ENCODE data around the gene ZNF574. TPM values are rescaled to one million over a fixed set of nuclear protein-coding genes. Genes with fewer than 3 reads are reported as not detected.

ZNF574 gene
- total RNA-seq, 1 donor from 2014 or later = 20.0 TPM

GRCh38 chr19:42054205-42054604 is 21.8 kb upstream of the ZNF574 start:
- H3K27me3 ChIP-seq (ENCODE audit: insufficient read depth, low read length) = no peaks in the 10 kb centered on the region
- peaks cover 14% of the 10 kb centered on the region for H3K27me3 Mint-ChIP-seq (ENCODE audit: low read depth, unreplicated experiment)
- H3K36me3 ChIP-seq (ENCODE audit: insufficient read depth, low read length) = no peaks in the 10 kb centered on the region
- FAIRE-seq (no peak), DNase-seq (ENCODE audit: low read depth) (no peak)
- TF ChIP-seq CTCF (IDR thresholded peaks at IDR 0.05; ENCODE audit: insufficient read depth, low read depth, low read length) (no peak), EZH2 (IDR thresholded peaks at IDR 0.05; ENCODE audit: insufficient read depth, low read length) (no peak)
- no peak overlapping the region for H3K9ac ChIP-seq (ENCODE audit: low read length)
- H4K20me1 ChIP-seq (ENCODE audit: insufficient read depth, low read length) = no peaks in the 10 kb centered on the region
- H3K4me2 ChIP-seq (ENCODE audit: low read length) = no peak overlapping the region
- no peaks in the 10 kb centered on the region for H3K4me1 ChIP-seq (ENCODE audit: insufficient read depth, low read length)
- H3K27ac Mint-ChIP-seq (ENCODE audit: unreplicated experiment) = no peak overlapping the region
- no peak overlapping the region for H3K4me3 ChIP-seq (ENCODE audit: insufficient read depth, low read depth, low read length)
- peaks cover 4% of the 10 kb centered on the region for H3K9me3 Mint-ChIP-seq (ENCODE audit: unreplicated experiment)
- no peak overlapping the region for H2AFZ ChIP-seq (ENCODE audit: low read depth, low read length)
- no peak overlapping the region for H3K4me3 Mint-ChIP-seq (ENCODE audit: unreplicated experiment)
- peaks cover 3% of the 10 kb centered on the region for H3K4me1 Mint-ChIP-seq (ENCODE audit: low read depth, unreplicated experiment)
- H3K9me3 ChIP-seq (ENCODE audit: insufficient read depth, low read depth, low read length) = no peaks in the 10 kb centered on the region
- H3K27ac ChIP-seq (ENCODE audit: low read depth, low read length) = no peak overlapping the region
- no peaks in the 10 kb centered on the region for H3K79me2 ChIP-seq (ENCODE audit: insufficient read depth, low read length)
- peaks cover 6% of the 10 kb centered on the region for H3K36me3 Mint-ChIP-seq (ENCODE audit: low read depth, unreplicated experiment)

- no peak overlapping the region for H3K4me3 ChIP-seq (ENCODE audit: insufficient read depth, low read depth, low read length)
- no peak for FAIRE-seq
Measured at GRCh38 chr19:42057846-42058245, 18.1 kb upstream of the ZNF574 start.

More at GRCh38 chr19:42057846-42058245, 18.1 kb upstream of the ZNF574 start:
- H3K27ac ChIP-seq (ENCODE audit: low read depth, low read length) = no peak overlapping the region
- H3K4me2 ChIP-seq (ENCODE audit: low read length) = no peak overlapping the region
- Mint-ChIP-seq H3K36me3 (ENCODE audit: low read depth, unreplicated experiment) (peaks cover 9% of the 10 kb centered on the region), H3K4me3 (ENCODE audit: unreplicated experiment) (no peak overlapping the region), H3K4me1 (ENCODE audit: low read depth, unreplicated experiment) (no peaks in the 10 kb centered on the region), H3K9me3 (ENCODE audit: unreplicated experiment) (no peaks in the 10 kb centered on the region), H3K27ac (ENCODE audit: unreplicated experiment) (no peak overlapping the region), H3K27me3 (ENCODE audit: low read depth, unreplicated experiment) (peaks cover 21% of the 10 kb centered on the region)
- H3K9me3 ChIP-seq (ENCODE audit: insufficient read depth, low read depth, low read length) = no peaks in the 10 kb centered on the region
- H2AFZ ChIP-seq (ENCODE audit: low read depth, low read length) = no peak overlapping the region
- H3K4me1 ChIP-seq (ENCODE audit: insufficient read depth, low read length) = no peaks in the 10 kb centered on the region
- H3K9ac ChIP-seq (ENCODE audit: low read length) = no peak overlapping the region
- DNase-seq (ENCODE audit: low read depth) = no peak
- TF ChIP-seq EZH2 (IDR thresholded peaks at IDR 0.05; ENCODE audit: insufficient read depth, low read length) (no peak), CTCF (IDR thresholded peaks at IDR 0.05; ENCODE audit: insufficient read depth, low read depth, low read length) (no peak)
- no peaks in the 10 kb centered on the region for H3K27me3 ChIP-seq (ENCODE audit: insufficient read depth, low read length)
- no peaks in the 10 kb centered on the region for H3K36me3 ChIP-seq (ENCODE audit: insufficient read depth, low read length)
- no peaks in the 10 kb centered on the region for H4K20me1 ChIP-seq (ENCODE audit: insufficient read depth, low read length)
- H3K79me2 ChIP-seq (ENCODE audit: insufficient read depth, low read length) = no peaks in the 10 kb centered on the region

Data from astrocyte (in vitro differentiated cells and primary cell).